ENCODE results near the gene RPTOR. TPM values are rescaled to one million over a fixed set of nuclear protein-coding genes. Genes with fewer than 3 reads are reported as not detected.

The RPTOR gene
- polyA plus RNA-seq, 1 donor: 23.9 TPM

DNA sequence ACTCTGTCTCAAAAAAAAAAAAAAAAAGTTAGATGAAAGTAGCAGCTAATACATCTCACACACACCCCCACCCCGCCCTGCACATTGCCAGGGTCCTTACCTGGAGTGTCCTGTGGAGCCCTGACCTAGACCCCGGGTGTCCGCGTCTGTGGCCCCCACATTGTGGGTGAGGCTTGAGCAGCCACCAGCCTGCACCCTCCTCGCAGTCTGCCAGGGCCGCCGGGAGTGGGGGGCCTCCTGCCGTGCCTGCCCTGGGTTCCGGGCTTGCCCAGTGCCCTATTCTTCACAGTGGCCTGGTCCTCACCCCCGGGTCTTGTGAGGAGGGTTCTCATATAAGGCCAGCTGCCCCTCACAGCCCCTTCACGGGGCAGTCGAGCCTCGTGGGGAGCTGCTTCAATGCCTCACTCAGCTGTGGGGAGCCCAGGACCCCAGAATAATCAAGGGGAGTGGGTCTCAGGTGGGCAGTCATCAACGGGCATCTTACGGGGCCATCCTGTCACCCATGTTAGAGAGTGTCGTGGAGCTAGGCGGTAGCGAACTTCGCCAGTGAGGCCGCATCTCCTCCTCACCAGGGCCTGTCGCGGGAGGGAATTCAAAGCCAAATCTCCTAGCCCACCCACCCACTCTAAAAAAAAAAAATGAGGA is 361.1 kb downstream of the RPTOR start:
- DNase-seq (ENCODE audit: low read depth): no peak

DNA sequence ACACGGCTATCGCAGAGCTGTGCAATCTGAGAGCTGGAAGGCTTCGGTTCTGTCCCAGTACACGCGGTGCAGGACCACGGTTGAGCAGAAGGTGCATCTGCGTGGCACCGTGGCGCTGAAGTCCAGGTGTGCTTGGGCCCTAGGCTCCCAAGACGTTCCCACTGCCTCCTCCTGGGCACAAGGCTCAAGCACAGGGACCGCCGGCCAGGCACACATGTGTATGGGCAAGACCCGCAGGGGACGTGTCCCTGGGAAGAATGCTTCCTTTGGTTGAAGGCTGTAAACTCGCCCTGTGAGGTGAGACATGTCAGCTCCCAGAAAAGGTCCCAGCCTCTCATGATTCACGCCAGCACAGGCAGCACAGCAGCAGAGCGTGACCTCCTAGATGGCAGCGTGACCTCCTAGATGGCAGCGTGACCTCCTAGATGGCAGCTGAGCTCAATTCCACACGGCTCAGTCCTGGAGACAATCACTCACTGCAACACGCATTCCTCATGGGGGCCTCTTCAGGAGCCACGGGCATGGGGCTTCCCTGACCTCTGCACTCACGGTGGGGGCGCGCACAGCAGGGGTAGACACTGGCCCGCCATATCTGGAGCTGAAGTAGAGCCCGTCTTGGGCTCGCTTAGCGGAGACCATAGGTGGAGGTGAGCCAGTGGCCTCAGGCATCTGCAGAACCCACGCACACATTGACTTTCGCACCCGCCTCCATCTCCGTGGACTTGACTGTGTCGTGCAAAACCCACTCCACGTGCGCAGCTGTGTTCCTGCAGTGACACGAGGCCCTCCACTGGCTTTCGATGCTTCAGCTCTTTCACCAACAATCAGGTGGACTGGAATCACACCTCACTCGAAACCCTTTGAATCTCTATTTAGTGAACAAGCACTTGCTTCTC is 362.0 kb downstream of the RPTOR start:
- DNase-seq (ENCODE audit: low read depth): no peak

DNA sequence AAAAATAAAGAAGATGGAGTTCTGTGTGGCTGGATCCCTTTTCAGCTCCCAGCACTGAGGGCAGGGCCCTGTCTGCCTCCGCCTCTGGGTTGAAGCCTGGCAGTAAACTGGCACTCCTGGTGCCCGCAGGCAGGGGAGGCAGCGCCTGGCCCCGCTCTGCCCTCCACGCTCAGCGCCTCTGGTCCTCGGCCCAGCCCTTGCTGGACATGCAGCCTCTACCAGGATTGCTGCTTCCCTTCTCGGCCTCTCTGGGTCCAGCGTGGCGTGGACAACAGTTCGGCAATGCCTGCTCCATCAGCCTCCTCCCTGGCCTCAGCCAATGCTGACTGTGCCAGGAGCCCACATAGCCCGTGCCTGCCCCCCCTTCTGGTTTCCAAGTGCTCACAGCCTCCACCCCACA is 362.6 kb downstream of the RPTOR start:
- no peak for DNase-seq (ENCODE audit: low read depth)

DNA sequence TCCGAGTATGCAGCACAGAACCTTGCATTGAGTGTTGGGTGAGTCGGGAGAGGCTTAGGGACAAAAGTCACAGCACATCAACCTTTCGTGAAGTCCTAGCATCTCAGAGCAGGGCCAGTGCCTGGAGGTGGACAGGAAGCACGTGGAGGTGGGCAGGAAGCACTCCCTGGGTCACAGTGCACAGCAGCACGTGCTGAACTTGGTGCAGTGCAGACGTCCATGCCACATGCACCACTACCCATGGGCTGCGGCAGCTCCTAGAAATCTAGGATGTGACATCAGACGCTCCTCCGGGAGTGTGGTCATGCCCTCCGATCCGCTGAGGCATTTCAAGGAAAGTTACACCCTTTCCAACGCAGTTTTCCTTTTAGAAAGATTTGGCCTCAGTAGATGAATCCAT is 363.6 kb downstream of the RPTOR start:
- no peak for DNase-seq (ENCODE audit: low read depth)

DNA sequence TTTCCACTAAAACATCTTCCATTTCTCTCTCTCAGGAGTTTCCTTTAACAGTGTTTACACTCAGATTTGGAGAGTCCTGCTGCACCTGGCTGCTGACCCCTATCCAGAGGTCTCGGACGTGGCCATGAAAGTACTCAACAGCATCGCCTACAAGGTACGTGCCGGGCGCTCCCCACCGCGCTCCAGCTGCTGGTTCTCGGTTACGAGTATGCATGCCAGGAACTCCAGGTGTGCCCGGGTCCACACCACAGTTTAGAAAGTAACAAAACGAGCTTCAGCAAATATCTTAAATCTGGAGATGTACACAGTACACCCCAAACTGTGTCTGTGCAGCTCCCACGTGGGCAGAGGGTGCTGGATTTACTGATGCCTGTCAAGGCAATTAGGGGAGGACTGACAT is 364.1 kb downstream of the RPTOR start:
- no peak for DNase-seq (ENCODE audit: low read depth)

DNA sequence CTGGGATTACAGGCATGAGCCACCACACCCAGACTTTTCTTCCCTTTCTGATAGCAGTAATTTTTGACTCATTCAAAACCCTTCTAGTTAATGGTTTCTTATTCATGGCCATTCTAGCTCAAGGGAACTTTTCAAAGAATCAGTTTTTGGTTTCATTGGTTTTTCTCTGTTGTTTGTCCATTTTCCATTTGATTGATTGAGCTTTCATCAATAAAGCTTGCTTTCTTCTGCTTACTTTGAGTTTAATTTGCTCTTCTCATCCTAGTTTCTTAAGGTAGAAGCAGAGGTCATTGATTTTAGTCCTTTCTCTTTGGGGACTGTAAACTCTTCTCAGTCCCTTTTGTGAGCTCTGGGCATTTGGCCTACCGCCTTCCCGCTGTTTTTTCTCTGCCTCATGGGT is 365.0 kb downstream of the RPTOR start:
- no peak for DNase-seq (ENCODE audit: low read depth)

DNA sequence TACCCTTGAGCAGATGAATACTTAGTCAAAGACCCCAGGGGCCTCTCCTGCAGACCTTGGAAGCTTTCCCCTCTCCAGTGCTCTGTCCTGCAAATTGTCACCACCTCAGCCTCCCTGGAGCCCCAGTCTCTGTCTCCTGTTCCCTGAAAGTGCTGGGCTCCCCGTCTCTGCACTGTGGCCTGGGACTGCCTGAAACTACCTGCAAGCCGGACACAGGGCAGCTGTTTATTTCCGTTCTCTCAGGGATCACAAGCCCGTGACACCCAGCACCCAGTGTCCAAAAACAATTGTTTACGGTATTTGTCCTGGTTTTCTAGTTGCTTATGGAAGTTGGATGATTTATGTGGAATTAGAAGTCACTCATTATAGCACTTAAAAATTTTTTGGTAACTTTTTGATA is 365.4 kb downstream of the RPTOR start:
- no peak for DNase-seq (ENCODE audit: low read depth)

DNA sequence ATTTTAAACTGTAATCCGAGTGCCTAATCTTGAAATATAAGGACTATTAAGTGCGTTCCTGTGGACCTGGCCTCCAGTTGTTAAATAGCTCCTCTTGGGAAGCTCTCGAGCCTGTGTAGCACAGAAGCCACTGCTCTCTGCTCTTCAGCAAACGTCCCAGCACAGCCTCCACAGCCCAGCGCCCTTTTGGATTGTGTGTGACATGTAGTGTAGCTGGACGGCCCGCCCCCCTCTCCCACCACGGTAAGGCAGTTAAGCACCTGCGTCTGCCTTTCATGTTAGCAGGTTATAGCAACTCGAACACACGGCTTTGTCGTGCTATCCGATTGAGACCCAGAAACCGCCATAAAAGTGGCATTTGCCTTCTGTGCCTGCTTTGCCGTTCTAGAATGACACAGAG is 367.8 kb downstream of the RPTOR start:
- no peak for DNase-seq (ENCODE audit: low read depth)

DNA sequence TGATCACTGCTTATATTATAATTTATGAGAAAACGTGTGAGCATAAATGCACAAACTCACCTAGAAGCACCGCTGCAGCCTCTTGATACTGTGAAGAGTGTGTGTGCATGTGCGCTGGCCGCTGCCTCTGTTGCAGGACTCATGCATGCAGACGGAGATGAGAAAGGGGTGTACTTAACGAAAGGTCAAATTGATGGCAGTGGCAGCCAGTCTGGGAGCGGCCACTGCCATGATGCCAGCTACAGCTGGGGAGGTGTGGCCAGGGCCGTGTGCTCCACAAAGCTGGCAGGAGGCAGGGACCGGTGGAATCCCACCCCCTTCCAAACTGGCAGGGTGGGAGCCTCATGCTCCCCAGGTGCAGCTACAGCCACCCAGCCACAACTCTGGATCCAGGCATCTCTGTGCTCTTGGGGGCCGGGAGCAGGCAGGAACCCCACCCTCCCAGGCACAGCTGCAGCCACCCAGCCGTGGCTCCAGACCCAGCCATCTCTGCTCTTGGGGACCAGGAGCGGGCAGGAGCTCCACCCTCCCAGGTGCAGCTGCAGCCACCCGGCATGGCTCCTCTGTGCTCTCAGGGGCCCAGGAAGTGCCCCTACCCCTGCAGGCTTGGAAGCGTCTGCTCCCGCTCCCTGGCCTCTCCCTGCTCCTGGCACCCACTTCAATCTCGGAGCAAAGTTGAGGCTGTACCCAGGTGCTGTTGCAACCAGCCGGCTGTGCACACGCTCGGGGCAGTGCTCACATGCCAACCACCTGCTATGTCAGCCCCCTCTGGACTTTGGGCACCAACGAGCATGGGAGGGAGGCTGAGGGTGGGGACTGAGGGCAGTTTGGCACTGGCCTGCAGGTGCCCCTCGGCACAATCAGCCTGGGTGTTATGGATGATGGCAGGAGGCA is 369.5 kb downstream of the RPTOR start:
- no peak for DNase-seq (ENCODE audit: low read depth)

DNA sequence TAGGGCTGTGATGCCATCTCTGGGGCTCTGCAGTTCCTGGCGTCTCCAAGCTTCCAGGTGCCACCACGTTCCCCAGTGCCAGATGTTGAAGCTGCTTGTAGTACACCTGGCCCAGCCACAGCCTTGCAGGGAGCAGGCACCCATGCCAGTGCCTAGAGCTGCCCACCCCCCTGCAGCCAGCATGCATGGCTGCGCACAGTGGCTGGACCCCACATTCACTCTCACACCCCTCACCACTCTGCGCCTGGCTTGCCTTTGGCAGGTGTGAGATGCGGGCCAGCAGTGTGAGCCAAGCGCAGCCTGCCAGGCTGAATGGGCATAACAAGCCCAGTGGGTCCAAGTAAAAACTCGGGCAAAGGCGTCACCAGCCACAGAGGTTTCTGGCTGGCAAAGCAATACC is 371.6 kb downstream of the RPTOR start:
- DNase-seq (ENCODE audit: low read depth): no peak

DNA sequence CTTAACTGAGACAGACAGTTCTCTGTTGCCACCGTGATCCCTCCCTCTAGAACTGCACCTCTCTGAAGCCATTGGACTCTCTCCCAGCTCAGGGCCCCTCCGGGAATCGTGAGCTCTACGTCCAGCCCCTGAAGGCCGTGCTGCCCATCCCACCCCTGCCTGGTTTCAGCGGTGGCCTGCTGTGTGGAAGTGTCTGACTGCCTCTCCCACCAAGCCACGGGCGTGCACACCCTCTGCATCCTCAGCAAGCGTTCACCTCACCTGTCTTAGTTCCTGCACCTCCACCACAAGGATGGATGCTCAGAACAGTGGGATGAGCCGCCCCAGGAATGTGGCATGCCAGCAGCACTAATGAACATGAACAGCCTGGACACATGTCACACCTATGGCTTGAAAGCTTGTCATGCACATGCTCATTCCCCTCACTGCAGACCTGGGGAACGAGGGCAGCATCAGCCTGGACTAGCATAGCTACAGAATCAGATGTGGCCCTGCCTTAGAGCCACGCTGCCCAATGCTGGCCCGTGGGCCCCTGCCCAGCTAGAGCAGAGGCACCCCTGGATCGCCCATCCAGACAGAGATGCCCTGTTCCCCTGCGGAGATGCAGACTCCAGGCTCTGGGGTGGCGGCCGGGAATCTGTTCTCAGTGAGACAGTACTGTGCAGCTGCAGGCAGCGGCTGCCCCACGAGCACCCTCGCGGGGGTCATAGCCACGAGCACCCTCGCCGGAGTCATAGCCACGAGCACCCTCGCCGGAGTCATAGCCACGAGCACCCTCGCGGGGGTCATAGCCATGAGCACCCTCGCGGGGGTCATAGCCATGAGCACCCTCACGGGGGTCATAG is 373.3 kb downstream of the RPTOR start:
- DNase-seq (ENCODE audit: low read depth): no peak

DNA sequence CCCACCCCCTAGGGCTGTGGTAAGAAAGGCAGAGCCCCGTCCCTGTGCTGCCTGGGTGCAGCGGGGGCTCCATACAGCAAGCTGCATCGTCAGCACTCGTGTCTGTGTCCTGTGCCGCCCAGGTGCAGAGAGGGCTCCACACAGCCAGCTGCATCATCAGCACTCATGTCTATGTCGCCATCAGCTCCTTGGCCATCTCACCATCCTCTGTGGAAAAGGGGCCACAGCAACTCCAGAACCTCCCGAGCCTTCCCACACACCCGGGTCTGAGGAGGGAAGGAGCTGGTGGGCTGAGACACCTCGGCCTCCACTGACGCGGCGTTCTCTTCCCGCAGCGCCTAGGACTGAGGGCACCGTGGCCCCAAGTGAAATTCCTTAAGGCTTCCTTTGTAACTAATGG is 374.1 kb downstream of the RPTOR start:
- no peak for DNase-seq (ENCODE audit: low read depth)

DNA sequence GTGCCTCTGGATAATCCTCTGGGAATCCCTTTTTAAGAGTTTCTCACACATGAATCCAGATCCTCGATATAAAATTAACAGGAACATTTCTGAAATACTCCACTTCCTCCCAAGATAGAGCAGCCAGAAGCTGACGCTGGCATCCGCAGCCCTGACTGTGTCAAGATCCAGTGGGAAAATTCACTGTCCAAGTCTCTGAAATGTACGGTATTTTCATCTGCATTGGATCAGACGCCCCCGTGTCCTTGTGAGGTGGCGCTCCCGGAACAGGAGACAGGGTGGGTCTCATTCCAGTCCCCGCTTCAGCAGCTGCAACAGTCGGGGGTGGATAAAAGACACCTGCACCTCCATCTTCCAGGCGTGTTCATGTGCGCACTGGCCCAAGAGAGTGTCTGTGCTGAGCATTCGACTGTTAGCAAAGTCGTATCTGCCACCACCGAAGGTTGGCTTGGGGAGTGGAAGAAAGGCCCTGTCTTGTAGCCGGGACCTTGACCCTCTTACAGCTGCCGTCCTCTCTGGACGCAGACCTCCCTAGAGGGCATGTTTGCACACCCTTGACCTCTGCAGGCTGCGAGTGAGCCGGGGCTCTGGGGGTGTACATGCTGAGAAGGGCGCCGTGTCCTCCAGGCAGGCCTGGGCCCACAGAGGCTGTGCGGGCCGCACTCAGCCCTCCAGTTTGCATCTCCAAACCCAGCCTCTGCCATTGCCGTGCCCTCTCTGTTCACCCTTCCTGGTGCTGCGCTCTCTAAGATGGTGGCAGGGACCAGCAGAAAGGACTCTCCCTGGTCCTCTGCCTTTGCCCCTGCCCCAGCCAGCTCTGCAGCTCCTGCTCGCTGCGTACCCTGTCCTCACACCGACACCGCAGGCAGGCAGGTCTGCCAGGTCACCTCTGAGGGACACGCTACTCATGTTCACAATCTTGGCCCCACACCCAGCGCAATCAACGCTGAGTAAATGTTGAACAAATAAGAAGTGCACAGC is 375.0 kb downstream of the RPTOR start:
- no peak for DNase-seq (ENCODE audit: low read depth)

DNA sequence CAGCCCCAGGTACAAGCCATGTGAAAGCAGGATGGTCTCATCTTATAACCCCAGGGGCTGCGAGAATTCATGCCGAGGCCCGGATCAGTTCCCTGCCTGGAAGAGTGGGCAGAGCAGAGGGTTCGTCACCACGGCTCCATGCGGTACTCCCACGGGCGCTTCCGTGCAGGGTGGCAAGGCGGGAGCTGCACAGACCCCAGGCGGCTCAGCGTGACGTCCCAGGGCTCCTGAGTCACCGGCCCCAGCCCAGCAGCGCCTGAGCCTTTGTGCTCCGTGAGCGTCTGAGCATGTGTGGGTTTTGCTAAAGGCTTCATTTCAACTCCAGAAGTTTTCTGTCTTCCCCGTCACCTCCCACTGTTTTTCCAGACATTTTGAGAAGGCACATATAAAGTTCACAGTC is 375.8 kb downstream of the RPTOR start:
- no peak for DNase-seq (ENCODE audit: low read depth)

DNA sequence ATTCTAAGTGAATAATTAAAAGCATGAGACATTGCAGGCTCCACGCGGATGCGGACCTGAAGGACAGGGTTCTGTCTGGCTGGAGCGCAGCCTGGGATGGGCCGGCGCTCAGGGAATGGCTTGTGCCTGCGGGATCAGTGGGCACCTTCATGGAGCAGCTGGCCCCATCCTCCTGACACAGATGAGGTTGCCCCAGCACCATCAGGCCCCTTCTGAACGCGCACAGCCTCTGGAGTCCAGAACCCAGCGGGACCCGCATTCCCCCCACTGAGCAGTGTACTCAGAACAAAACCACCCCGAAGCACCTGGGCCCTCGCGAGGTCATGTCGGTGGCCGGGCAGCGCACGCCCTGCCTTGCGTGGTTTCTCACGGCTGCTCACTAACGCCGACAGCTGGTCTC is 376.5 kb downstream of the RPTOR start:
- DNase-seq (ENCODE audit: low read depth): no peak

DNA sequence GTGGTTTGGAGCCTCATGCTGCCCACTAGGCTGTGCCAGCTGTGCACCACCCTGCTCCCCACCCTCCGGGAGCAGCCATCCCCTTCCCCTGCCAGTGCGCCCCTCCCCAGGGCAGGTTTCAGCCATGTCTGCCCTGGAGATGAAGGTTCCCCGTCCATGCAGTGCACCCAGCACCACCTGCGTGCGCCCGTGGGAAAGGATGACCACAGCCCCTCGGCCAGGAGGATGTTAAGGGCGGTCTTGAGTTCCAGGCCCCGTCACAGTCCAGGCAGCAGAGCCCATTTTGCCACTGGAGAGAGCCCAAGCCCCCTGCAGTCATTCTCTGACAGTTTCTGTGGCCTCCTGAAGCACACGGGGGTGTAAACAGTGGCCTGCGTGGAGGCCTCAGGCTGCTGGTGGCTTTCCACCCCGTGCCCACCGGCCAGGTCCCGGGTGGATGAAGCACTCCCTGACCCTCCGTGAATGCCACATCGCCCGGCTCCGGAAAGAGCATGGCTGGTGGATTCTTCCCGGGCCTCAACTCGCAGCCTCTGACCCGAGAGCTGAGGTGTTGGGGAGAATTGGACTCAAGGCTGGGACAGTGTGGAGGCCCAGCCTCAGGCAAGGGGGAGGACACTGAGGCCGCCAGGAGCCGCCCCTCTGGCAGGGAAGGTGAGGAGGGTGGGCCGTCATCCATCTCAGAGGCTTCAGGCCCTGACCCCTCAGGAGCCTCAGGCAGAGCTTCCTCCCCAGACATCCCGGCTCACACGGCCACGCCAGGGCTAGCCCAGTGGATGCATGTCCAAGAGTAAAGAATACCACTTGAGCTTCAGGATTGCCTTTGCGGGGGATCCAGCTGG is 377.3 kb downstream of the RPTOR start:
- DNase-seq (ENCODE audit: low read depth): no peak

DNA sequence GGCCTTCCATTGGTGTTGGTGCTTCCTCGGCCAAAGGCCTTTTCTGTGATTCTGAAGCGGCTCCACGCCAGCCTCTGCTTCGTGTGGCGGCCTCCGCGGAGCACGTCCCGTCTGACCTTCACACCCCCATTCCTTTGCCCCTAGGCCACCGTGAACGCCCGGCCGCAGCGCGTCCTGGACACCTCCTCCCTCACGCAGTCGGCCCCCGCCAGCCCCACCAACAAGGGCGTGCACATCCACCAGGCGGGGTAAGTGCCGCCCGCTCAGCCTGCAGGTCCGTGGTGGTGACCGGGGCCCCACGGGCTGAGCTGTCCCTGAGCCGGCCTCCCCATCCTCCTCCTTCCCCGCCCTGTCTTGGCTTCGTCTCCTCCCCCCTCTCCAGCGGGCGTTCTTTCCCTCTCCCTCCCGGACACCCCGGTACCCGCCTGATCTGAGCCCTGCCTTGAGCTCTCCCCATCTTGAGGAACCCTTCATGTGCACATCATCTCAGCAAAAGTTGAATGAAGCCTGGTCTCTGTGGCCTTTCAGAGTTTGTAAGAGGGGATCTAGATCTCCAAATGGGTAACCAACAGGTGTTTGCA is 378.0 kb downstream of the RPTOR start:
- DNase-seq (ENCODE audit: low read depth): no peak

DNA sequence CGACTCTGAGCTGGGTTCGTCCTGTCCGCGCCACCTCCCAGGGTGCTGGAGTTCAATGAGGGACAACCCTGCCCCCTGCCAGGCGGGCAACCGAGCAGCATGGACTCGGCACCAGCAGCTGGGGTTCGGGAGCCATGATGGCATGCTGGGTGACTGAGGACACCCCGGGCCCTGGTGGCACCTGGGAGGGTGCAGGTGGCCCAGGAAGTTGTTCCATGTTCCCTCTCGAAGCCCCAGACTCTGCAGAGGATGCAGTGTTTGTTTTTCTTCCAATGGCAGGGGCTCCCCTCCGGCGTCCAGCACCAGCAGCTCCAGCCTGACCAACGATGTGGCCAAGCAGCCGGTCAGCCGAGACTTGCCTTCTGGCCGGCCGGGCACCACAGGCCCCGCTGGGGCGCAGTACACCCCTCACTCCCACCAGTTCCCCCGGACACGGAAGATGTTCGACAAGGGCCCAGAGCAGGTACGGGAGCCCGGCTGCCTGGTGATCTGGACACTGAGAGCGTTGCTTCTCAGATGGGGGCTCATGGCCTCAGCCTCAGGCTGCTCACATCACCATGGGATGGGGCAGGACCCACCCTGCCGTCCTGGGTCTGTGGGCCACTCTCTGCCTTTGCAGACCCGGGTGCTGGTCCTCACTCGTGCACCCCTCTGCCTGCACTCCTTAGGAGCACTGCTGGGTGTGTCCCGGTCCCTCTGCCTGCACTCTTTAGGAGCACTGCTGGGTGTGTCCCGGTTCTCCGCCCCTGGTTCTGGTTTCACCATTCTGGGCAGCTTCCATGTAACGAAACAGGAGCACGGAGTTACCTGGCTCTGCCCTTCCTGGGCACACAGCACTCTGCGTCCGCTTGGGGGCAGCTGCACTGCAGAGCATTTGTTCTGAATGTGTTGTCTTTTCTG is 378.8 kb downstream of the RPTOR start:
- no peak for DNase-seq (ENCODE audit: low read depth)
